ENCODE measurements around the gene MEFV. TPM values are rescaled to one million over a fixed set of nuclear protein-coding genes. Genes with fewer than 3 reads are reported as not detected.
A peak's percentile ranks its signal among the peaks of the same experiment; 100 is the strongest.

Gene MEFV
- total and polyA plus RNA-seq, 2 of the 4 experiments (the other 2 are of a cell fraction): not detected

DNA sequence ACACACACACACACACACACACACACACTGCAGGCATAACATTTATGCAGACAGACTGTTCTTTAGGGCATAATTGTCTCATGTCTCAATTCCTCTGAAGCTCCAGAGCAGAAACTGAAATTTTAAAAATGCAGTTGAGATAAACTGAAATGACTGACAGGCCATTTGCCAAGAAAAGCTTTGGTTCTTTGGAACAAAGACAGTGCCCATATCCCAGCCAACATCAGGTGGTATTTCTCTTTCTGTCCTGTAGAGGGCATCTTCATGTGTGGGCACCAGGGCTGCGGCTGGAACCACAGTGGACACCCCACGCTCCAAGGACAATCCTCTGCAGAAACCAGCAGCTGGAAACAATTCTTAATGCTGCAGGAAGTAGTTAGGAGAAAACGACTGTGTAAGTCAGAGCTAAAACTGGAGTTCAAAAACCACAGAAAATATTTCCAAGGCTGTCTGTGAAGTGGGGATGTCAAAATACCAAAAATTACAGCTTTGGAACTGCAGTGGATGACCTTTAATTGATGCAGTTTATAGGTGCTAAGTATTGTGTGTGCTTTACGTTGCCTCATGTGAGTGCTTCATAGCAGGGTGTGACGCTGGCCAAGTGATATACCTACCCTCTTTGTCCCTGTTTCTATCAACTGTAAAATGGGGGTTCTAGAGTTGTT lies 10.6 kb upstream of the MEFV start:
- no peak overlapping the region for H2AFZ ChIP-seq (replicated peaks; ENCODE audit: low read length, poor library complexity)
- no peak overlapping the region for H4K5ac ChIP-seq (ENCODE audit: low read depth, low read length)
- H3K4me3 ChIP-seq (ENCODE audit: insufficient read depth, low read depth, low read length): no peak overlapping the region
- no CpG with 5 or more reads among the region's 5 CpGs for WGBS, 2 experiments (ENCODE audit: extremely low coverage in 2 of 2, insufficient read length in 1 of 2)
- H2BK15ac ChIP-seq (ENCODE audit: low read depth, low read length): no peak overlapping the region
- H3K36me3 ChIP-seq (ENCODE audit: control insufficient read depth, insufficient read depth, low read length): no peaks in the 10 kb centered on the region
- H4K8ac ChIP-seq (ENCODE audit: low read depth in 2 of 2, low read length in 2 of 2): no peak overlapping the region
- H2BK5ac ChIP-seq (ENCODE audit: low read depth, low read length, poor library complexity, severe bottlenecking): no peak overlapping the region
- no TSS peak for BruUV-seq (replicated peaks)
- H3K79me1 ChIP-seq (ENCODE audit: low read depth in 1 of 2, low read length in 2 of 2): peaks cover 0 to 5% of the 10 kb centered on the region in 2 experiments; a peak in 2 of 4 replicates
- no peak overlapping the region for H3K4me2 ChIP-seq (ENCODE audit: low read depth, low read length)
- no peaks in the 10 kb centered on the region; the same call in 1 of the 2 replicates for H3K9me1 ChIP-seq (ENCODE audit: insufficient read depth, low read length)
- no peak overlapping the region for H2AK9ac ChIP-seq (replicated peaks; ENCODE audit: low read depth, low read length, poor library complexity)
- no peak overlapping the region for H2BK120ac ChIP-seq (ENCODE audit: low read depth, low read length)
- TF ChIP-seq CHD1 (IDR thresholded peaks at IDR 0.05; ENCODE audit: low read depth, low read length) (no peak), CEBPB (IDR thresholded peaks at IDR 0.05; ENCODE audit: low read depth, low read length) (no peak), MAFK (IDR thresholded peaks at IDR 0.05; ENCODE audit: low read depth, low read length) (no peak), POLR2A (IDR thresholded peaks at IDR 0.05; ENCODE audit: low read depth, low read length) (no peak), MXI1 (IDR thresholded peaks at IDR 0.05; ENCODE audit: borderline replicate concordance, low read depth, low read length) (no peak), SMC3 (IDR thresholded peaks at IDR 0.05; ENCODE audit: low read depth, low read length) (0 out of 2 replicates have a peak, but pooled peaks have one; percentile 14), RCOR1 (IDR thresholded peaks at IDR 0.05; ENCODE audit: insufficient replicate concordance, low read length) (no peak), RFX5 (IDR thresholded peaks at IDR 0.05; ENCODE audit: low read depth, low read length) (no peak), MAZ (IDR thresholded peaks at IDR 0.05; ENCODE audit: borderline replicate concordance, low read depth, low read length) (no peak), BHLHE40 (IDR thresholded peaks at IDR 0.05; ENCODE audit: low read depth, low read length) (no peak), RAD21 (IDR thresholded peaks at IDR 0.05; ENCODE audit: low read length) (peak; percentile 37), FOS (IDR thresholded peaks at IDR 0.05; ENCODE audit: low read depth, low read length) (no peak), NFE2L2 (IDR thresholded peaks at IDR 0.05; ENCODE audit: low read depth, low read length) (no peak)
- TF ChIP-seq, protein P1, sequence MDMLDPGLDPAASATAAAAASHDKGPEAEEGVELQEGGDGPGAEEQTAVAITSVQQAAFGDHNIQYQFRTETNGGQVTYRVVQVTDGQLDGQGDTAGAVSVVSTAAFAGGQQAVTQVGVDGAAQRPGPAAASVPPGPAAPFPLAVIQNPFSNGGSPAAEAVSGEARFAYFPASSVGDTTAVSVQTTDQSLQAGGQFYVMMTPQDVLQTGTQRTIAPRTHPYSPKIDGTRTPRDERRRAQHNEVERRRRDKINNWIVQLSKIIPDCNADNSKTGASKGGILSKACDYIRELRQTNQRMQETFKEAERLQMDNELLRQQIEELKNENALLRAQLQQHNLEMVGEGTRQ (IDR thresholded peaks at IDR 0.05; ENCODE audit: low read depth, low read length): no peak
- TF ChIP-seq, protein P2, sequence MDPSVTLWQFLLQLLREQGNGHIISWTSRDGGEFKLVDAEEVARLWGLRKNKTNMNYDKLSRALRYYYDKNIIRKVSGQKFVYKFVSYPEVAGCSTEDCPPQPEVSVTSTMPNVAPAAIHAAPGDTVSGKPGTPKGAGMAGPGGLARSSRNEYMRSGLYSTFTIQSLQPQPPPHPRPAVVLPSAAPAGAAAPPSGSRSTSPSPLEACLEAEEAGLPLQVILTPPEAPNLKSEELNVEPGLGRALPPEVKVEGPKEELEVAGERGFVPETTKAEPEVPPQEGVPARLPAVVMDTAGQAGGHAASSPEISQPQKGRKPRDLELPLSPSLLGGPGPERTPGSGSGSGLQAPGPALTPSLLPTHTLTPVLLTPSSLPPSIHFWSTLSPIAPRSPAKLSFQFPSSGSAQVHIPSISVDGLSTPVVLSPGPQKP (IDR thresholded peaks at IDR 0.05; ENCODE audit: borderline replicate concordance, low read depth, low read length): no peak
- TF ChIP-seq, protein P3, sequence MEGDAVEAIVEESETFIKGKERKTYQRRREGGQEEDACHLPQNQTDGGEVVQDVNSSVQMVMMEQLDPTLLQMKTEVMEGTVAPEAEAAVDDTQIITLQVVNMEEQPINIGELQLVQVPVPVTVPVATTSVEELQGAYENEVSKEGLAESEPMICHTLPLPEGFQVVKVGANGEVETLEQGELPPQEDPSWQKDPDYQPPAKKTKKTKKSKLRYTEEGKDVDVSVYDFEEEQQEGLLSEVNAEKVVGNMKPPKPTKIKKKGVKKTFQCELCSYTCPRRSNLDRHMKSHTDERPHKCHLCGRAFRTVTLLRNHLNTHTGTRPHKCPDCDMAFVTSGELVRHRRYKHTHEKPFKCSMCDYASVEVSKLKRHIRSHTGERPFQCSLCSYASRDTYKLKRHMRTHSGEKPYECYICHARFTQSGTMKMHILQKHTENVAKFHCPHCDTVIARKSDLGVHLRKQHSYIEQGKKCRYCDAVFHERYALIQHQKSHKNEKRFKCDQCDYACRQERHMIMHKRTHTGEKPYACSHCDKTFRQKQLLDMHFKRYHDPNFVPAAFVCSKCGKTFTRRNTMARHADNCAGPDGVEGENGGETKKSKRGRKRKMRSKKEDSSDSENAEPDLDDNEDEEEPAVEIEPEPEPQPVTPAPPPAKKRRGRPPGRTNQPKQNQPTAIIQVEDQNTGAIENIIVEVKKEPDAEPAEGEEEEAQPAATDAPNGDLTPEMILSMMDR (conservative IDR thresholded peaks at IDR 0.05; ENCODE audit: low read depth, low read length): peak; percentile 48
- ChIA-PET CTCF (interaction anchor here (0.6 to 1.0 kb wide), 3 partner anchors 10 to 61 kb away, joined by 3 read pairs; no protein-coding TSS in a partner anchor), POLR2A (ENCODE audit: unreplicated experiment) (no interaction called here)
- no peak overlapping the region for H2BK20ac ChIP-seq (ENCODE audit: low read depth, low read length)
- intact Hi-C loops (cut with micrococcal nuclease): no loop called here
- ATAC-seq (ENCODE audit: low read depth) (no peak), DNase-seq (peak; percentile 35)
- no peaks in the 10 kb centered on the region for H3K27me3 ChIP-seq (ENCODE audit: control insufficient read depth, insufficient read depth, low read length)
- dilution Hi-C loops (cut with HindIII; ENCODE audit: low sequenced_read_pairs, unreplicated experiment): no loop called here
- 0 out of 2 replicates have a peak, but pooled peaks cover 2% of the 10 kb centered on the region for H3K4me1 ChIP-seq (ENCODE audit: control insufficient read depth, insufficient read depth, low read length)
- H3K14ac ChIP-seq (replicated peaks; ENCODE audit: low read depth, low read length): no peak overlapping the region
- no peak overlapping the region for H3K56ac ChIP-seq (ENCODE audit: extremely low read depth, insufficient read depth, low read length)
- H4K91ac ChIP-seq (ENCODE audit: insufficient read depth, low read depth, low read length): no peak overlapping the region
- in situ Hi-C loops (cut with MboI; ENCODE audit: low sequenced_read_pairs): no loop called here
- no peak overlapping the region for H3K9ac ChIP-seq (ENCODE audit: low read depth, low read length)
- H3K27ac ChIP-seq (ENCODE audit: insufficient read depth, low read length): no peak overlapping the region
- no peak overlapping the region for H3K23ac ChIP-seq (ENCODE audit: low read depth, low read length)
- H3K18ac ChIP-seq (ENCODE audit: low read depth, low read length): no peak overlapping the region
- H2AK5ac ChIP-seq (ENCODE audit: low read depth, low read length): no peak overlapping the region
- no peak overlapping the region for H3K4ac ChIP-seq (ENCODE audit: low read depth, low read length)
- H3K9me3 ChIP-seq (ENCODE audit: control insufficient read depth, insufficient read depth, low read length): no peaks in the 10 kb centered on the region
- no peaks in the 10 kb centered on the region for H4K20me1 ChIP-seq (ENCODE audit: insufficient read depth, low read length)

Measured in IMR-90 (cell line).